Breast epithelium (tissue), 3 donors: ENCODE measurements around the gene COX20.

Experiments used
- CTCF ChIP-seq, 3 donors: fragments of 450-650 bp; IDR thresholded peaks; one replicate each; pipeline ENCODE4 v1.5.1; 2016 to 2017; ENCODE audit warnings: antibody characterized with exemption in 3 of 3, mild to moderate bottlenecking in 3 of 3, moderate library complexity in 3 of 3
- POLR2AphosphoS5 ChIP-seq, 3 donors: sonication (generic); formaldehyde crosslinking; IDR thresholded peaks; one replicate each; pipeline ENCODE4 v1.6.1; 2017; ENCODE audit warnings: antibody characterized with exemption in 3 of 3

- TF ChIP-seq CTCF (IDR thresholded peaks at IDR 0.05) (no peak), POLR2AphosphoS5 (IDR thresholded peaks at IDR 0.05) (no peak)
Measured at GRCh38 chr1:244849189-244849866, 13.9 kb downstream of the COX20 start.
